ENCODE measurements around the gene CPNE5. TPM values are rescaled to one million over a fixed set of nuclear protein-coding genes. Genes with fewer than 3 reads are reported as not detected.

The CPNE5 gene
- under 1 TPM; 0.36 to 0.61 TPM for total RNA-seq

DNA sequence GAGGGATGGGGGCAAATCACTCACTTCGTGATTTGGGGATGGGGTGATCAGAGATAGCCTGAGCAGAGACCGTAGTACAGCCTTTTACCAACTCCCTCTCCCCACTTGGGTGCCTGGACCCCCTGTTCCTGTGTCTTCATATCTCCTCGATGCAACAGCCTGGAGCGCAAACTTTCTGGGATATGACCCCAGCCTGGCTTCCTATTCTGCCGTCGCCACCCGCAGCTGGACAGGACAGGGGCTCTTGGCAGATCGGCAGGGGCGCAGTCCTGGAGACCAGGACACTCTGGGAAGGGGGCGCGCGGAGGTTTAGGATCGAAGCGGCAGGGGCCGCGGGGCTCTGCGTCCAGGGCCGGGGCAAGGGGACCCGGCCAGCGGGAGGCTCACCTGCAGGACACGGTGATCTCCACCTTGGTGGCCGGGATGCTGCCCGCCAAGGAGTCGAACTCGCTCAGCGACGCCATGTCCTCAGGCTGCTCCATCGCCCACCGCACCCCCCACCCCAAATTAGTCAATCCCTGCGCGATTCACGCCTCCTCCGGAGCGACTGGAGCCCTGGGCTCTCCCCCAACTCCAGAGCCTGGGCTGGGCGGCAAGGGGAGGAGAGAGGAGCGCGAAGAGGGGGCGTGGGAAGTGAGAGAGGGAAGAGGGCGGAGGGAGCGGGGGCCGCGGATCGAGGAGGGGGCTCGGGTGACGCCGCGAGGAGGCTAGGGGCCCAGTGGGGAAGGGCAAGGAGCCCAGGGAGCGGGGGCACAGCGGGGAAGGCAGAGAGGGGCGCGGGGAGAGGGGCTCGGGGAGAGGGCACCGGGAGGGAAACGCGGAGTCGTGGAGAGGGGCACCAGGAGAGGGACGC is at the start of gene CPNE5:
Gene CPNE5, minus strand, starts transcription at position 549 of the 853 bp plus-strand sequence. Its CDS starts 67 bp downstream, at position 482.
- POLR2A ChIA-PET, result no interaction called here
- CTCF ChIA-PET, result no interaction called here

DNA sequence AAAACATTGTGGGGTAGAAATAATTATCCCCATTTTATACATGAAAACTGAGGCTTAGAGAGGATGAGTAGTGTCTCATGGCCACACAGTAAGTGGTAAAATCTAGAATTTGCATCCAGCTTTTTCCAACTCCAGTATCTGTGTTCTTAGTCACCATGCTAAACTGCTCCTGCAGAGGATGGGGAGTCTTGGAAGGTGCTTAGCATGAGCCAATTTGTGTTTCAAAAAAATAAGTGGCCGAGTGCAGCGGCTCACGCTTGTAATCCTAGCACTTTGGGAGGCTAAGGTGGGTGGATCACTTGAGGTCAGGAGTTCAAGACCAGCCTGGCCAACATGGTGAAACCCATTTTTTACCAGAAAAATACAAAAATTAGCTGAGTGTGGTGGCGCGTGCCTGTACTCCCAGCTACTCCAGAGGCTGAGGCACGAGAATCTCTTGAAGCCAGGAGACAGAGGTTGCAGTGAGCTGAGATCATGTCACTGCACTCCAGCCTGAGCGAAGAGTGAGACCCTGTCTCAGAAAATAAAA is 48.9 kb upstream of the CPNE5 start:
- POLR2A ChIA-PET, result interaction anchor here (1.6 kb wide), 1 partner anchor 13 kb away, joined by 3 read pairs; the partner anchor contains the start of gene PPIL1
- CTCF ChIA-PET, result interaction anchor here (1.4 to 2.9 kb wide), 2 partner anchors 14 to 130 kb away, joined by 3 to 13 read pairs; no protein-coding TSS in a partner anchor

DNA sequence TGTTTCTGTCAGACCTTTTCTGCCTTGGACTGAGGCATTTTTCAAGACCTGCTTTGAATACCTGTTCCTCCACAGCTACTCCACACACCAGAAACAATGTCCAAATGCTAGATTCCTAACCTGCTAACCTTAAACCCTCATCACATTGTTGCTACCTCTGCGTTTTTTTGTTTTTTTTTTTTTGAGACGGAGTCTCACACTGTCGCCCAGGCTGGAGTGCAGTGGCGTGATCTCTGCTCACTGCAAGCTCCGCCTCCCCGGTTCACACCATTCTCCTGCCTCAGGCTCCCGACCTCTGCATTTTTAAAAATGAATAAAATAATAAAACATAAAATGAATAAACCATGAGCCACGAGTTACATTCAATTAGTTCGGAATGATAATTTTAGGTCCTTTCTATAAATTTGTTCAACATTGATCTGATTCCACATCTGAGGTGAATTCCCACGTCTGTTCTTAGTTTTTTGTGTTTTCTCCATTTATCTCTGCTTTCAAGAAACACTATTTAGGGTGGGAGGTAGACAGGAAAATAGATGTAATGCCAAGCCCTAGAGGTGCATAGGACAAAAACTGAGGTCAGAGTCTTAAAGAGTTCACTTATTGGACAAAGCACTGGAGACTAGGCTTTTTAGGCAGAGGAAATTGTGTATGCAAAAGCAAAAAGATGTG is 47.8 kb upstream of the CPNE5 start:
- ChIA-PET CTCF (no interaction called here), POLR2A (interaction anchor here (1.5 kb wide), 1 partner anchor 99 kb away, joined by 8 read pairs; the partner anchor contains the start of gene MTCH1)

GRCh38 chr6:36885461-36886401 is 46.5 kb upstream of the CPNE5 start, which contains the start of gene C6orf89:
C6orf89 (plus strand) TSS chr6:36885952; CDS start chr6:36899445, 13,493 bp downstream.
- POLR2A ChIA-PET, result interaction anchor here (1.1 to 1.5 kb wide), 3 partner anchors 11 to 133 kb away, joined by 3 to 9 read pairs (median 8); partner anchors contain the start of genes MTCH1 and PPIL1
- CTCF ChIA-PET, result interaction anchor here (0.6 to 2.2 kb wide), 22 partner anchors 11 to 328 kb away, joined by 3 to 33 read pairs (median 4); partner anchors contain the start of genes MTCH1 and PPIL1

DNA sequence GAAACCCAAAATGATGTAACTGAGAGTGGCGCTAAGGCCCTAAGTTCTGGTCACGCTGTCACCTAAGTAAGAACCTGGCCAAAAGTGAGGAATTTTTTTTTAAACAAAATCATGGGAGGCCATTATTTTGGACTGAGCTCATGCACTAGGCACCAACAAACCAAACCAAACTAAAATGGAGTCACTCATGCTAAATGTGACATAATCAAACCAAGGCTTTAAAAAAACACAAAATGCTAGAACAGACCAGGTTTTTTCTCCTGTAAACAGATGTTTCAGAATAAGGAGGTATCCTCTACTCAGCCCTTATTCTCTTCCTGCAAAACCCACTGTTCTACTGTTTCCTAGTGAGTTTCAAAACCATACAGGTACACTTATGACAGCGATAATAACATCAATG is 45.4 kb upstream of the CPNE5 start:
- POLR2A ChIA-PET, result interaction anchor here (1.1 kb wide), 1 partner anchor 134 kb away, joined by 3 read pairs; no protein-coding TSS in a partner anchor
- CTCF ChIA-PET, result interaction anchor here (1.0 to 2.2 kb wide), 14 partner anchors 10 to 329 kb away, joined by 3 to 33 read pairs (median 5); partner anchors contain the start of genes MTCH1 and PPIL1

DNA sequence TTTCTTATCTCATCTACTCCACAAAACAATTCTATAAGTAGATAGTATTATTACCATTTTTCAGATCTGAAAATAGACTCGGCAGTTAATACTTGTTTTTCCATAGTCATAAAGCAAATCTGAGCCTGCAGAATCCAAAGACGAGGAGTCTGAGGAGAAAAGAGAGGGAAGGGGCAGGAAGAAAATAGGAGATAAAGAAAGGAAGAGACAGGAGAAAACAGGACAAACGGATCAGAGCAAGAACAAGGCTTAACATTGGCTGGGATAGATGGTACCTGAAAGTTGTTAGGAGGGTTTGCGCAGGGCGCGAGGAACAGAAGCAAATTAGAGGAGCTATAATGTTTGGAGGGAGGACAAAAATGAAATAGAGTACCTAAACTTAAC is 36.0 kb upstream of the CPNE5 start:
- ChIA-PET POLR2A (interaction anchor here (0.5 to 2.5 kb wide), 6 partner anchors 8 to 150 kb away, joined by 3 to 13 read pairs (median 5); partner anchors contain the start of genes C6orf89 and MTCH1), CTCF (interaction anchor here (0.9 to 4.6 kb wide), 7 partner anchors 8 to 334 kb away, joined by 3 to 33 read pairs (median 4); partner anchors contain the start of gene C6orf89)

- ChIA-PET POLR2A (interaction anchor here (0.5 to 2.5 kb wide), 6 partner anchors 8 to 277 kb away, joined by 3 to 13 read pairs (median 4); partner anchors contain the start of genes C6orf89 and MTCH1), CTCF (interaction anchor here (0.8 to 4.6 kb wide), 8 partner anchors 9 to 335 kb away, joined by 3 to 33 read pairs (median 4); partner anchors contain the start of gene C6orf89)
These were observed 35.4 kb upstream of the CPNE5 start, which contains the start of gene PPIL1 for GRCh38 chr6:36874443-36875249. PPIL1 (minus strand) TSS chr6:36874803; CDS start chr6:36874772, 31 bp downstream.

GRCh38 chr6:36873612-36874442 is 34.6 kb upstream of the CPNE5 start:
- POLR2A ChIA-PET, result interaction anchor here (0.5 to 2.5 kb wide), 4 partner anchors 9 to 276 kb away, joined by 4 to 13 read pairs (median 7); partner anchors contain the start of genes C6orf89 and MTCH1
- CTCF ChIA-PET, result interaction anchor here (0.8 to 4.6 kb wide), 5 partner anchors 9 to 259 kb away, joined by 3 to 33 read pairs (median 4); partner anchors contain the start of gene C6orf89

- CTCF ChIA-PET, result interaction anchor here (3.6 to 4.6 kb wide), 2 partner anchors 12 to 146 kb away, joined by 26 to 33 read pairs; partner anchors contain the start of gene C6orf89
- POLR2A ChIA-PET, result no interaction called here
These were observed 33.9 kb upstream of the CPNE5 start for GRCh38 chr6:36873115-36873514.

DNA sequence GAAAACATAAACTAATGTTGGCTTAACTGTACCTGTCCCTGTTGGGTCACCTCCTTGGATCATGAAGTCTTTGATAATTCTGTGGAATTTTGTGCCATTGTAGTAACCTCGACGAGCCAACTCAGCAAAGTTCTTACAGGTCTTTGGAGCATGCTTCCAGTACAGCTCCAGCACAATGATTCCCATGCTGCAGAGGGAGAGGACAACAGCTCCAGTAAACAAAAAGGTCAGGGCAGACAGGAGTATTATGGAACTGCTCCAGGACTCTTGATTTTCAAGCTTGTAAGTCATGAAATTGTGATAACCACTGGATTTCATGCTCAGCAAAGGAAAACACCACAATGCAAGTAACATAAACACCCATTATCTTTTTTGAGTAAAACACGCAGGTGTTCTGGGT is 32.4 kb upstream of the CPNE5 start:
- POLR2A ChIA-PET, result no interaction called here
- CTCF ChIA-PET, result interaction anchor here (1.1 to 1.3 kb wide), 2 partner anchors 13 to 84 kb away, joined by 3 to 5 read pairs; no protein-coding TSS in a partner anchor

GRCh38 chr6:36867471-36868224 is 28.4 kb upstream of the CPNE5 start:
- POLR2A ChIA-PET, result no interaction called here
- CTCF ChIA-PET, result interaction anchor here (0.6 kb wide), 1 partner anchor 134 kb away, joined by 5 read pairs; no protein-coding TSS in a partner anchor

DNA sequence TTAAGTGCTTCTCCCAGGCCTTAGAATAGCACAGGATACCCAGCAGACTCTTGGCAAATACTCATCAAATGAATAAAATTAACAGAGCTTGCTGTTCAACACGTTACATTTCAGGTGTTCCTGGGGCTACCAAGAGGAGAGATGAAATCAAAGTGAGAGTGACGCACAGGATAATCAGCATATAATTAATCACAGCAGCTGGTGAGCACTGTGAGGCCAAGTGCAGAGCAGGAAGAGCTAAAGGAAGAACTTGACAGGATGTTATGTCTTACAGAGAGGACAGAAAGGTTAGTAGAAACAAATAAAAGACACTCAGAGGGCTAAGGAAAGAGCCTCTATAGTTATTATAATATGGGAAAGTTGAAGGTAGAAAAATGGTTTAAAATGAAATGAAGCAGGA is 26.6 kb upstream of the CPNE5 start:
- ChIA-PET CTCF (interaction anchor here (1.5 kb wide), 1 partner anchor 8 kb away, joined by 4 read pairs; the partner anchor contains the start of gene PPIL1), POLR2A (no interaction called here)

- ChIA-PET POLR2A (interaction anchor here (0.6 kb wide), 1 partner anchor 19 kb away, joined by 3 read pairs; no protein-coding TSS in a partner anchor), CTCF (interaction anchor here (0.5 to 1.1 kb wide), 2 partner anchors 249 to 262 kb away, joined by 4 to 5 read pairs; no protein-coding TSS in a partner anchor)
These were observed 24.7 kb upstream of the CPNE5 start for GRCh38 chr6:36863670-36864540.

- POLR2A ChIA-PET, result no interaction called here
- CTCF ChIA-PET, result no interaction called here
These were observed 23.7 kb upstream of the CPNE5 start for GRCh38 chr6:36862848-36863382.

Measured in activated CD8-positive, alpha-beta memory T cell treated with anti-CD3 and anti-CD28 coated beads for 36 hours (primary cell).